ENCODE results near the gene FMN2.
"Not testable (repeated sequence)": the region's sequence is repeated elsewhere in the genome, so short reads cannot be mapped to it uniquely, and the experiment has no call there.

The FMN2 gene

DNA sequence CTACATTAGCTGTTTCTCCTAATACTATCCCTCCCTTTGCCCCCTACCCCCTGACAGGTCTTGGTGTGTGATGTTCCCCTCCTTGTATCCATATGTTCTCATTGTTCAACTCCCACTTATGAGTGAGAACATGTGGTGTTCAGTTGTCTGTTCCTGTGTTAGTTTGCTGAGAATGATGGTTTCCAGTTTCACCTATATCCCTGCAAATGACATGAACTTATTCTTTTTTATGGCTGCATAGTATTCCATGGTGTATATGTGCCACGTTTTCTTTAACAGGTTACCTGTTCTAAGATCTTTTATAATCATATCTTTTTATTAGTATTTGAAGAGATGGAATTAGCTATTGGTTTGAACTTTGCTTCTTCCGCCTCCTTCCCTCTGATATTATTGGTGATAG lies 172.8 kb downstream of the FMN2 start:
- not testable (repeated sequence) for DNase-seq

DNA sequence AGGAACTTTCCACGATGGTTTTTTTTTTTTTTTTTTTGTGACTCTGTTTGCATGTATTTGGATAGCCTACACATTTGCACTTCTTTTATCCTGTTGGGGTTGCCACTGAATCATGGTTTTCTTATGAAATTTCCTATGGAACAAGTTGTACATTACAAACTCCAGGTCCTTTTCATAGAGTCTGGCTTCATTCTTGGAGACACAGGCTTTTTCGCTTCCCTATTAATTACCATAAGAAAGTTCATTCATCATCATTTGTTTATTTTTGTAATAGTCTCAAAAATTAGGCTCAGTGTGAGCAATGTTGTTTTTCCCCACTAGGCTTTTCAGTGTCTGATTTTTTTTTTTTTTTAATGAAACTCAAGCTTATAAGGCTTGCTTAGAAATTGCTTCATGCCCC lies 179.4 kb downstream of the FMN2 start:
- no peak for DNase-seq

DNA sequence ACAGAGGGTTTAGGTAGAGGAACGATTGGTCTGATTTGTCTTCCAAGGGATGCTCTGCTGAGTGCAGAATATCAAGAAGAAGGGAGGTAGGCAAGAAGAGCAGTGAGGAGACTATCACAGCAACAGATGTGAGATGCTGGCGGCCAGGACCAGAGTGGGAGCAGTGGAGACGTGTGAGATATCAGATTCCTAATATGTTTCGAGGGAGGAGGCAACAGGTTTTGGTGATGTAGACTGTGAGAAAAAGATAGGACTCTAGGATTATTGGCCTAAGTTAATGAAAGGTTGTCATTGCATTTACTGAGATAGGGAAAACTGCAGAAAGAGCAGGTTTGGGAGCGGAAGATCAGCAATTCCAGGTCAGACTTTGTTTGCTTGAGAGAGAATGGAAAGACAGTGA lies 182.9 kb downstream of the FMN2 start:
- DNase-seq, result no peak

DNA sequence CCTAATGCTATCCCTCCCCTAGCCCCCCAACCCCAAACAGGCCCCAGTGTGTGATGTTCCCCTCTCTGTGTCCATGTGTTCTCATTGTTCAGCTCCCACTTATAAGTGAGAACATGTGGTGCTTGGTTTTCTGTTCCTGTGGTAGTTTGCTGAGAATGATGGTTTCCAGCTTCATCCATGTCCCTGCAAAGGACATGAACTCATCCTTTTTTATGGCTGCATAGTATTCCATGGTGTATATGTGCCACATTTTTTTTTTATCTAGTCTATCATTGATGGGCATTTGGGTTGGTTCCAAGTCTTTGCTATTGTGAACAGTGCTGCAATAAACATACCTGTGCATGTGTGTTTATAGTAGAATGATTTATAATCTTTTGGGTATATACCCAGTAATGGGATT lies 183.5 kb downstream of the FMN2 start:
- not testable (repeated sequence) for DNase-seq

DNA sequence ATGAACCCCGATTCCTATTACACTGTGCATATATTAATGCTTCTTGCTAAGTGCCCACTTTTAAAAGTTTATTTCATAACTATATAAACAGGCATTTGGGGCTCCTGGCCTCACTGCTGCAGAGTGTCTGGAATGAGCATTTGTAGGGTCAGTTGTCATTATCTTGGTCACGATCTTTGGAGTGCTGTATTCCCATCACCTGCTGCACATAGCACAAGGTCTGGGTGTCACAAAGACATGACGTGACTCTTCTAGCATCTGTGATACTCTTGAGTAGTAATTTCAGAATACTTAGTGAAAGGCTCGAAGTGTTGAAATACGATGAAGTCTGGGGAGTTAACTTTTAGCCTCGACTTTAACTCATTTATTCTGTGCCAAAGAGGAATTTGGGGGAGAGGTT lies 186.4 kb downstream of the FMN2 start:
- DNase-seq, result no peak

DNA sequence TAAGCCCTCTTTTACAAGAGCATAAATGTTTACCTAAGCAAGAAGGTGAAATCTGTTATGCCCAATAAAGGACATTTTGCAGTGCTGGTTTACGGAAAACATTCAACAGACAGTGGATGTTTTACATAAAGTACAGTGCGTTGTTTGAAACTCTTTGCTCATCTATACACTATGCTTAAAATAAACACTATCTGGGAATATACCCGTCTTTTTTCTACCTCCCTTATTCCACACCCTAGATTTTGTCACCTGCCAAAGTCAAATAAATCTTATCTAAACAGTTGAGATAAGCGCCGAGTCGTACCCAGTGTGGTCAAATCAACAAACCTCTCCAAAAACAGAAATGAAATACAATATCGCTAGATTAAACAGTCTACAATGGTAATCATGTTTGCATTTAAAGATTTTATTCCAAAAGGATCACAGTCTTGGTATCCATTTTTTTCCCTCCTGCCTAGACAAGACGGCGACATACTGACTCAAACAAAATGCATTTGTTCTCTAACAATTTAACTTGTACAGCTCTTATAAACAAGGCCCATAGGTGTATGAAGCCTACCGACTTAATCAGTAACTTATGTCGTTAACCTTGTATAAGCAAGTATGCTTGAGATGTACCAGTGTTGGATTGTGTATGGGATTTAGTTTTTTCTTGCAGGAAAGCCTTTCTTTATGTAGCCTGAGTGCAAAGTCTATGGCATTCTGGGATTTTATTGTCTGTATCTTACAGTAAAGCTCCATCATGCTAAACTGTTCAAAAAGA lies 189.1 kb downstream of the FMN2 start:
- no peak for DNase-seq

DNA sequence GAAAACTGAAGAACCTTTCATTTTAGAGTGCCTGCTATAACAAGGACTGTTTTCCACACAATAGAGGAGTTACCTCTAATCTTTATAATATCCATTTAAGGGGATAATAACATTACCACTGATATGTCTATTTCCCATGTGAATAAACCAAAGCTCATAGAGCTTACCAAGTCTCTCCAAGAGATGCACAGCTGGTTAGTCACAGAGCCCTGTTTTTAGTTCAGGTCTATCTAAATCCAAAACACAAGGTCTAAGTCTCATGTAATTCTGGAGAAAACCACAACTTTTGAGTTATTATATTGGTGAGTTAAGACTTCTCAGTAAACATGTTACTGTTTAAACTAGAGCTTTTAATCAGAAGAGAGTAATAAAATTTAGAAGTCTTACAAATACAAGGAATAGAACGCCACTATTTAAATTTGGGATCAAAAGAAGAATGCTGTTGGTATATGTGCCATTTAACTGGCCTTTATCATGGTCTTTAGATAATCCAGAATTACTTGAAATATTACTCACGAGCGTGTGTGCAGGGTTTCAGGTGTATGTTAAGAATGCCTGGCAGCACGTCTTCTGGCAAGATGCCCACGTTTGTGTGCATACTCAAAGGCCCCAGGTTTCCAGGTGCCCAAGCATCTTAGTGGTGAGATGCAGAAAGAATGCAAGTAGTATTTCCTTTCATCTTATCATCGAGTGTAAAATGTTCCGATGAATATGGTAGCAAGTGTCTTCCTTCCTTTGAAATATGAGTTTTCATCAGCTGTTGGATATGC lies 190.6 kb downstream of the FMN2 start:
- no peak for DNase-seq

DNA sequence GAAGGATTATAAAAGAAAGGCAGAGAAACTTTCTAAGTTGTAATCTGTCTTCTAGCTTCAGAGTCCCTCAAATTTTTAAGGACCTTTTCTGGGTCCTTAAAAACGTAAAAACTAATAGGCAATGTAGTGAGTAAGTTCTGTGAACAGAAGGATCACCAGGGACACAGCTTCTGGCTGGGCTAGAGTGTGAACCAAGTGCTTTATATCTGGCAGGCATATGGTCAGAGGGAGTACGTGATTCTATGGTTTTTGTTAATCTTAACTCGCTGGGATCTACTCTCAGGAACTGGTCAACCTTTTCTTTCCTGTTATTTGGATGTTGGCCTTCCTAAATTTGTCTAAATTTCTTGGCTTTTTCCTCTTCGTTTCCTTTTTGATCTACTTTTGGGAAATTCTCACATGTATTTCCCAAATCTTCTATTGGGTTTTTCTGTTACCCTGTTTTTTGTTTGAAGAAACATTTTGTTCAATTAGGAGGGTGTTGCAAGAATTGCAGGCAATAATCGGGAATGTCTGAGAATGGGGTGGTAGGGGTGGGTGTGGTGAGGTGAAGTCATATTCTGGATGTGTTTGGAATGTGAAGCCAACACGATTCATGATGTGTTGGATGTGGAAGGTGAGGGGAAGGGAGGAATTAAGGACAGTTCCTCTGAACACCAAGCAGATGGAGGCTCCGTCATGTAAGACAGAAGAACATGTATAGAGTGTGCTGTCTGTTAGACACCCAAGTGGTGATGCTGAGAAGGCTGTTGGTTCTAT lies 193.2 kb downstream of the FMN2 start:
- DNase-seq, result no peak

DNA sequence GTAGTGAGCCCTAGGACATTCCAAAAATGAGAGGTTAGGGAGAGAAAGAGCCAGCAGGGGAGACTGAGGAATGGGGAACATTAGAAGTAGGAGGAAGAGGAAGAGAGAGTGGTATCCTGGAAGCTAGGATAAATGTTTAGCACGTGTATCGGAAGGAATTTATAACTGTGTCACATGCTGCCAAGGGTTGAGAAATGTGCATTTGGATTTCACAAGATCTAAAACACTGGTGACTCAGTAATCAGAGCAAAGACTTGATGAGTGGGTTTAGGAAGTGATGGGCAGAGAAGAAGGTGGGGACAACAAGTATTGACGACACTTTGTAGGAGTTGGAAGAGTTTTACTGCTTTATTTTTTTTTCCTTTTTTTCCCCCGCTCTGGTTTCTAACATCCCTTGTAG lies 193.9 kb downstream of the FMN2 start:
- no peak for DNase-seq

DNA sequence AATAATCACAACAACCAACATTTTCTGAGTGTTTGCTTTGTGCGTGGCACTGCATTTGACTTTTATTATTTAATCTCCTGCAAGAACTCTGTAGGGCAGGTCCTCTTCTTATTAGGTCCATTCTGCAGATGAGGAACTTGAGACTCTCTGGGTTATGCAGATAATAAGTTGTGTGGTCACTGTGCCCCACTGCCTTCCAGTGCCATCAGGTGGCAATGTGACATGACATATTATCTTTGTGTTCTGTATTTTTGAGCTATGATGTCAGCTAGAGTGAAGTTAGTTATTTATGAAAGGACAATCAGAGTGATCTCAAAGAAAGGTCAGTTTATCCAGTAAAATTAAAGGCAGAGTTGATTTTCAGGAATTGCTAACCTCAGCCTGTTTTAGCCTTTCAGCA lies 196.0 kb downstream of the FMN2 start:
- DNase-seq, result no peak

DNA sequence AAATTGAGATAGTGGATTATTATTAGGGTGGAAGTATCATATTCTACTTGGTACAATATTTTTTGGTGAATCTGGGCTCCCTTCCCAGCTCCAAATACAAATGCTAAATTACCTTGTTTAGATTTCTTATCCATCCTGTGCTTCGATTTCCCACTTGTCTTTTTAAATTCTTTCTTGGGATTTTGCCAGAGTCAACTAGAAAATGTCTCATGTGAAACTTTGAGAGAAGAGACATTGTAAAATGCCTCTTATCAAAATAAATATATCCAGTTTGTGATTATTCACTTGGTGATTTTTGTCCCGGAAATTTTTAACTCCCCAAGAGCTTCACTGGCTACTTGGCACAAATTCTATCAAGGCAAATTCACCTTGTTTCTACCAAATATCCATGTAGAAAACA lies 202.0 kb downstream of the FMN2 start:
- DNase-seq, result no peak

DNA sequence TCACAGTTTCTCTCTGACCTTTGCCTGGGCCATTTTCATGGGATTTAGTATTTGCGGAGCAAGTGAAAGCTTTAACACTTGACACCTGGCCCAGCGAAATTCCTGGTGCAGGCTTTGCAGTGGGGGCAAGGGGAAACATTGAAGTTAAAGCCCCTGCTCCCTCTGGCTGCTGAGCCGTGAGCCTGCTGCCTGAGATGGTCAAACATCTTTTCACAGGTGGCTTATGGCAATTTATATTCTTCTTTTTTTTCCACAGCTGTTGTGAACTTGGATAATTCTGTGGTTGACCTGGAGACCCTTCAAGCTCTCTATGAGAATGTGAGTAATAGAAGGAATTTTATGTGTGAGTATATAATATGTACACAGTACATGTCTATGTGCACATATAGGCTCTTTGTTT lies 202.9 kb downstream of the FMN2 start:
- DNase-seq, result no peak

DNA sequence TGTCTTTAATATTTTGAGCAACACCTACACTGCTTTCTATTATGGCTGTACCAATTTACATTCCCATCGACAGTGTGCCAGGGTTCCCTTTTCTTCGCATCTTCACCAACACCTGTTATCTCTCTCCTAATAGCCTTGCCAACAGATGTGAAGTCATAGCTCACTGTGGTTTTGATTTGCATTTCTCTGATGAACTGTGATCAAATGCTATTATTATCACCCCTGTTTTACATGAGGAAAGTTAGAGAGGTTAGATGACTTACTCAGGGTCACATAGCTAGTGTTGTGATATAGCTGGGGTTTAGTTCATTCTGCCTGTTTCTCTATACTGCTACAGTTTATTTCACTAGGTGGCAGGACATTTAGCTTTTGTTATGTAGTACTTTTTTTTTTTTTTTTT lies 204.1 kb downstream of the FMN2 start:
- DNase-seq, result no peak

DNA sequence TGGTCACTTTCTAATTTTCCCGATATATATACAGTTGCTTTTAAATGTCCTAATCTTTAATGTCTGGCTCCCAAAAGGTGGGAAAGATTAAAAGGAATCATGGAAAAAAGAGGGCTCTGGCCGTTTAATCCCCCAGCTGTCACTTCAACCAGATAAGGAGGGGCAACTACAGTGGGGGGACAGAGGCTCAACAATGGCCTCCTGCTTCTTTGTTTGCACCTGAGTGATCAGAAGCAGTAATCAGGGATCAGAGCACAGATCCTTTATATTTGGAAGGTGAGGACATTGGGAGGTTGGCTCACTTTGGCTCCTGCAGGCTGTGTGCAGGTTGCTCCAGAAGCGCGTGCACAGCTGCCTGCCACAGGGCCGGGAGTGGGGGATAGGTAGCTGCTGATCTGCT lies 212.8 kb downstream of the FMN2 start:
- DNase-seq, result no peak

DNA sequence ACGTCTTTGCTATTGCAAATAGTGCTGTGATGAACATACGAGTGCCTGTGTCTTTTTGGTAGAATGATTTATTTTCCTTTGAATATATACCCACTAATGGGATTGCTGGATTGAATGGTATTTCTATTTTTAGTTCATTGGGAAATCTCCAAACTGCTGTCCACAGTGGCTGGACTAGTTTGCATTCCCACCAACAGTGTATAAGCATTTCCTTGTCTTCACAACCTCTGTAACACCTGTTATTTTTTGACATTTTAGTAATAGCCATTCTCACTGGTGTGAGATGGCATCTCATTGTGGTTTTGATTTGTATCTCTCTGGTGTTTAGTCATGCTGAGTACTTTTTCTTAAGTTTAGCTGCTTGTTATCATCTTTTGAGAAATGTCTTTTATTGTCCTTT lies 215.0 kb downstream of the FMN2 start:
- no peak for DNase-seq

DNA sequence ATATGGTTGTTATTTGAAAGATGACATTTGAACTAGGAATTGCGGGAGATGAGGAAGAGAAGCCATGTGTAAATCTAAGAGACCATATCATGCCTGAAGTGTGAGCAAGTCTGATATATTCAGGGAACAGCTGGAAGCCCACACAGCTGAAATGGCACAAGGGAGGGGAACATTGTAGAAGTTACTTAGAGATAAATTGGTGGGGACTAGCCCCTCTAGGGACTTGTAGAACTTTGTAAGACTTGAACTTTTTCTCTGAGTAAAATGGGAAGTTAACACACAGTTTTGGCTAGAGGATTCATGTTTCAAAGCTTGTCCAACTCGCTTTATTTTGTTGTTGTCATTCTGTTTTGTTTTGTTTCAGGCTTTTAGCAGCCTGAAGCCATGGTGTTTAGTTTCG lies 216.4 kb downstream of the FMN2 start:
- no peak for DNase-seq

DNA sequence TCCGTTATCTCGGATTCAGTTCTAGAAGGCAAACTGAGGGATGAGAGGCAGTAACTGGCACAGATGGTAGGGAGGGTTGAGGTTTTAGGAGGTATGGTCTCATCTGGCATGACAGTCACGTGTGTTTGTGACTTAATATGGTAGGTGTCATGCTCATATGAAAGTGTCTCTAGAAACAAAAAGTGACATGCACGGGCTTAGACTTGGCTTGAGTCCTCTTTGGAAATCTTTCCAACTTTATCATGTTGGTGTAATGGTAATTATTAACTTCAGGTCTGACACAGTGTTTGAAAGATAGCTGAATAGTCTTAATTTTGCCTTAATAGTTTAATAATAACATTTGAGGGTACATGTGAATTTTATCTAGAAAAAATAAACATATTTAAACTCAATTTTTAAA lies 218.1 kb downstream of the FMN2 start:
- no peak for DNase-seq

DNA sequence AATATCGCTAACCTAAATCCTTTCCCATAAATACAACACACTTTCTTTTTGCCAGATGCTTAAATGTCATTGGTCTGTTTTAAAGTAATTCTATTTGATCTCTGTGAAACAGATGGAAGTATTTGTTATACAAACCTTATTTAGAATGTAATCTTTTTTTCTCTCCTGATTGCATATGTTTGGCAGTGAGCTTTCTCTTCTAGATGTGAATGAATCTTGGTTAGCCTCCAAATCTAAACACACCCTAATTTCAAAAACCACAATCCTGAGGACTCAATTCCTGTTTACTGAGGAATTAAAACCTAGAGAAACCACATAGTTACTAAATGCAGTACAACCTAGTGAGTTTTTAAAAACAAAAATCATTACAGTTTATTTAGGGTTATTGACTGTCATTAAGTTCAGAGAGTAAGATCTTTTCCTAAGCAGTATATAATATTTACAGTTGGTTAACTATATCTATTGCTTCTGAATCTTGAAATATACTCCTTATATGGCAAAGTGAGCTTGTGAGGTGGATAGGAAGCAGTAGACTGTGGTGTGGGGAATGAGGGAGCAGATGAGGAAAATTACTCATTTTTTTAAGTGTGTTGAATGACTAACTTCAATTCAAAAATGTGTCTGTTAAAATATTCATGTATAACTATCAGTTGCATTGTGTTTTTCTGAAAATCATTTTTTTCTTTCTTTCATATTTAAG lies 218.7 kb downstream of the FMN2 start:
- DNase-seq, result no peak

DNA sequence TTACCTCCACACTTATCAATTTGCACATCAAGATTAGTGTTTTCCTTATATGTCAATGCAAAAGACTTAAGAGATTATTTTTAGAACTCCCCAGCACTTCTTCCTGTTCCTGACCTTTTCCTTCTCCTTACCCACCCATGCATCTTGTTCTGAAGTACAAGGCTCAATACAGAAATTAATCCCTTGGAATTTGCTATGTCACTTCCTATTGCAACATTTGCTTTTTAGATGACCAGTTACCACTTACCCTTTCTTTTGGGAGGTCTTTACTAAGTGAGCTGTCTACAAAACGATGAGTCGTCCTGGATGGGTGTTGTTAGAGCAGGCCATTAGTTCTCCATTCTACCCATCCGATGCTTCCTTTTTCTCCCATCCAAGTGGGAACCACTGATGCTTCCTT lies 221.2 kb downstream of the FMN2 start:
- DNase-seq, result no peak

DNA sequence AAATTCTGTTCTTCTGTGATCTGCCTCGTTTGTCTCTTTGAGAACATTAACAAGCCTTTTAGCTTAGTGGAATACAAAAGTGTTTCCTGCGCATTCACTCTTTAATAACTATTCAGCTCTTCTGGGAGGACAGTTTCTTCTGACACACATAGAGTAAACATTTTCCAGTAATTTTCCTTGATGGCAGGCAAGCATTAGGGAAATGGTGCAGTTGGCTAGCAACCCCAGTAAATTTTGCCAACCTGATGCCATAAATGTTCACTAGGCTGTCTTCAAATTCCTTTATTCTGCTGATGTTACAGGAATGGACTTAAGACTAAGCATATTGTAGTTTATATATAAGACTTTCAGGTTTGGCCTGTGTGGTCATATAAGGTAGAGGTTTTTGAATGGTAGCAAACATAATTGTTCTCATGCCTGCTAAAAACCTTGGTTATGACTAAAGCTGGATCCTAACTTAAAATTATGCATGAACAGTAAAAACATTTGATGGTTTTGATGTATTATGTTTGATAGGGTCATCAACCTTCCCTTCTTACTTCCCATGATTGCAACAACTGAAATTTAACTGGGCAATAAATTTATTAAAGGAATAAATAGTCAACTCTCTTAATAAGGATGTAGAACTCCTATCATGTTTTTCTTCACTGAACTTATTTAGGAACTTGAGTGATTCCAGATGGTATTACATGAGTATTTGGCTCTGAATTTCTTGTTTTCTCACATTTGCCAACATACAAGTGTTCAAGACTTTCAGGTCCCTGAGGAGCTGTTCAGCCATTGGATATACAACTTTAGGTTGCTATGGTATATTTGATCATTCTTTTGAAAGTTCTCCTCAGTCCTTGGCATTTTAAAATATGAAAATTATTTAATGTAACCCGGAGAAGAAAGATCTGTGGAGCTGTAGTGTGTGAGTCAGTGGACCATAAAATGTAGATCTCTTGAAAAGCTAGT lies 223.4 kb downstream of the FMN2 start:
- no peak for DNase-seq

DNA sequence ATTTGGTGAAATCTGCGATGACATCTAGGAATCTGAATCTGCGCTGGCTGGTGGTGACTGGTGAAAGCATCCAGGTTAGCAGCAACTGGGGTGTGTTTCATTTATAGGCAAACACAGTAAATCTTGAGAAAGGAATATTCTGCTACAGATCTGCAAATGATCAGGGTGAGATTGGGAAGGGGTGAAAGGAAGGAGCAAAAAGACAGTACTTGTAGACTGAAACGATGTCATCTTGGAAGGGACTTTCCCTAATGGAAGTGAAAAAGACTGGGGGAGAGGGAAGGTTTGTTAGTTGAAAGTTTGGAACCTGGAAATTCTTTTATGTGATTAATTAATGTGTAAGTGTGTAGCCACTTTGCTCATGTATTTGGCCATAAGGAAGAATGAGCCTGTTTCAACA lies 228.3 kb downstream of the FMN2 start:
- DNase-seq, result no peak

DNA sequence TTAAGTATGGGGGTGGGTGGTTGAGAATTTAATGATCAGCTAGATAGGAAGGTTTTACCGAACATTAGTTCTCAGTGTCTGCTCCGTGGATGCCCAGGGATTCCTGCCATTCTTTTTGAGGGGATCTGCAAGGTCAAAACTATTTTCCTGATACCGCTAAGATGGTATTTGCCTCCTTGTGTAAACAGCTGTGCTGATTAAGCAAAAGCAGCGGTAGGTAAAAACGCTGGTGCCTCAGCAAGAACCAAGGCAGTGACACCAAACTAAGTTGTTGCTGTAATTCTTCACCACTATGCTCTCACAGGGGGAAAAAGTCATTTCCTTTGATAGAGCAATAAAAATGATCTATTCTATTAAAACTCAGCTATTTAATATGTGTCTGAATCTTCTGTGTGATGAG lies 229.0 kb downstream of the FMN2 start:
- DNase-seq, result no peak

Measured in CD4-positive, alpha-beta T cell treated with Interleukin-12 subunit alpha and Interleukin-12 subunit beta, for 1 hour (primary cell).